ENCODE measurements around the gene BCAS3.

The BCAS3 gene

DNA sequence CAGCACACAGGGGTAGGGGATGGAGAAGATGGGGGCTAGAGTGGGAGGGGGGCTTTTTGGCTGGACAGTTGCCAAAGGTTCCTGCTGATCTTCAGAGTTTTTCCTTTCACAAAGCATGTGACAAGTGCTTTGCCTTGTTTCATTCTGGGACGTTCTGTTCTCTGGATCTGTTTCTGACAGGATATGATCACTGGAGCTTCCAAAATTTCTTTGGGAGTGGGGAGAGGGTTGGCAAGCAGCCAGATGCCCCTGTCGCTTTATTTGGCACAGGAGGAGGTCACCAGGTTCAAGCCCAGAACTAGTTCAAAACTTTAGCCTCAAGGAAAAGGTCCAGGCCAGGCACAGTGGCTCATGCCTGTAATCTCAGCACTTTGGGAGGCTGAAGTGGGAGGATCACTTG, 653.5 kb downstream of the BCAS3 start:
- DNase-seq = no peak

DNA sequence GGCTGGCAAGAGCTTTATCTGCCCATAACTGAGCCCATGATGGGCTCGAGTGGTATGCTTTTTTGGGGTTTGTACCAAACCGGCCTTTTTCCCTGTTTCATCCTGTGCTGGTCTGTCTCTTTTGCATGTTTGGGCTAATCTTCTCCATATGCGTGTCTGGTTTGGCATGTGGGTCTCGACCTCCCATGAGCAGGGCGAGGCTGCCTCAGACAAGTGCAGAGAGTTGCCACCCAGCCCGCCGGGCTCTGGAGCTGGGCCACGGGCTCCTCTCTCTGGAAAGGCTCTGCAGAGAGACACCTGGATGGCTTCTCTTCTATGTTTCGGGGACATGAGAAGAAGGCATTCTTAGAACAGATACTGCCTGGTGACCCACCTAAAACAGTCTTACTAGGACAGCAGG, 654.2 kb downstream of the BCAS3 start:
- DNase-seq = no peak

DNA sequence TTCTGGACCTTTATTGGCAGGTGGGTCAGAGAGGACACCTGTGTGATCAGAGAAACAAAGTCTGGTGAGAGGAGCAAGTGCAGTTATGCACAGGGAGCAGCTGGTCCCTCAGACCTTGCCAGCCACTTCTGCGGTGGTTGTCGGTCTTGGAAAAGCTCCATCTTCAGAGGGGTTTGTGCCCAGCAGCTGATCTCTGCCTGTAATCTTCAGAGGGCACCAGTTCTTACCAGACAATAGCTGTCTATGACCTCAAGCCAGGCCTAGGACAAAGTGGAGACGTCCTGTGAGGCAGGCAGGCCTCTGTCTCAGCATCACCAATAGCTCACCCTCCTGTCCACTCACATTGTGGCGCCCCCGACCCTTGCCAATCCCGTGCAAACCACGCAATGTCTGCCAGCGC, 655.5 kb downstream of the BCAS3 start:
- no peak for DNase-seq

DNA sequence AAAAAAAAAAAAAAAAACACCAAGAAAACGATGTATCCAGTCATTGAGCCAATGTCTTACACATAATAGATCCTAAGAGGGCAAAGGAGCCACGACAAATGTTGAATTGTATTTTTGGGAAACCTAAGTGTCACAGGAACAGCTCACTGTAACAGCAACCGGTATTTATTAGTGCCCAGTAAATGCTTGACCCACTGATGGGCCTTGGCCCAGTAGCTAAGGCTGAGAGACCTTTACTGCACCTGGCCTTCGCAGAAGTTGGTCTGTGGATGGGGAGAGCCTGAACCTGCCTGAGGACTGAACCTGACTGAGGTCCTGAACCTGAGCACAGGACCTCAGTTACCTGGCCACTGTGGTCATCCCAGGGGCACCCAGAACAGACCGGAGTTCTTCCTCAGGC, 657.0 kb downstream of the BCAS3 start:
- DNase-seq = no peak

DNA sequence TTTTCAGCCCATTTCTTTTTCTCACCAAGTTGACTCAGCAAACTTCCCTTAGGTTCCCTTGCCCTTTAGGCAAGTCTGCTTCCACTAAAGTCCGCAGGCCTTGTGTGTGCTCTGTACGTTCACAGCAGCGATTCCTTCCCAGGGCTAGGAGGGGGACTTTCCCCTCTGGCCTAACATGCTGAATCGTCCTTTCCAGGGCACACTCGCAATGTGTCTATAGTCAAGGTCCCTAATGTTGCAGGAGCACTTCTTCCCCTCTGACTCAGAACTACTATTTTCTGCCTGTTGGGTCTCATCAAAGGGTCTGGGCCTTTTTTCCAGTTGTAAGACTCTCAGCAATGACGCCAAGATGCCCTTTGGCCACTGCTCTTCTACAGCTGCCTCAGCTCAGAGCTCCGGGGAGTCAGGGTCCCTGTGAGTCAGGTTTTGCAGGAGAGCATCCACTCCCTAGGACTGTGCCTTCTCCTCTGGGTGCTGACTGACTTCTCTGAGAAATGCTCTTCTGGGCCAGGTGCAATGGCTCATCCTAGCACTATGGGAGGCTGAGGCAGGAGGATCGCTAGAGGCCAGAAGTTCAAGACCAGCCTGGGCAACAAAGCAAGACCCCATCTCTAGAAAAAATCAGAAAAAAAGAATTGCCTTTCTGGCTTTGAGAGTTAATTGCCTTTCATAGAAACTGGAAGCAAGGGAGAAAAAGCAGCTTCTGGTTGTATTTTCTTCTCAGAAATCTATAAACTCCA, 657.6 kb downstream of the BCAS3 start:
- peak; percentile 81 for DNase-seq

DNA sequence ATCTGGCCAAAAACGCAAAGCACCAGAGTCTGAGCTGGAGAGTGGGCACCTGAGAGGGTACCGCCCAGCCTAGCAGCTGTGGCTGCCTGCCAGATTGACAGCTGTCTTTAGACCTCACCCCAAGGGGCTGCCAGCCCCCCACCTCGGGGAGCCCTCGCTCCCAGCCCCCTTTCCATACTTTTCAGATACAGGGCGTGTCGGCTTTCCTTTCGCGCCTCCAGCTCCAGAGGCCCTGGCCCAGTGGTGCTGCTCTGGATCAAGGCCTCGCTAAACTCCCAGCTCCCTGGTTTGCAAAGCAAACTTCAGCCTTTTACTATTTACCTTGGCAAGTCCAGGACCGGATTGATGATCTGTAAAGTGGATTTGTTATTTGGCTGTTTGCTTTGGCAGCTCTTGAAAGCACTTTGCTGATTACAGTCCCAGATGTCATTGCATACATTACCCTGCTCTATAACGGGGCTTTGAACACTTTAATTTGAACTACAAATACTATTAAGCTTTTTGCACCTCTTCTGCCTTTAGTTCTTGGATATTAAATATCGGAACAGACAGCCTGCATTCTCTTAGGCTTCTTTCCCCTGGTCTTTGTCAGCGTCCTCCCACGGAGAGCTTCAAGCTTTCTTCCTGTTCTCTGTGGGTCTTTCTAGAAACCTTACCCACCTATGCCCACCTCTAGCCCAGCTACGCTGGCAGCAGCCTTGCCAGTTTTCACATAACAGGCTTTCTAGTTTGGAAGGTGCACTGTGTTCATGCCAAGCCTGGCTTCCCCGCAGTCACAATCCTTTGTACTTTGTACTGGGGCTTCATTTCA, 658.4 kb downstream of the BCAS3 start:
- DNase-seq = no peak

DNA sequence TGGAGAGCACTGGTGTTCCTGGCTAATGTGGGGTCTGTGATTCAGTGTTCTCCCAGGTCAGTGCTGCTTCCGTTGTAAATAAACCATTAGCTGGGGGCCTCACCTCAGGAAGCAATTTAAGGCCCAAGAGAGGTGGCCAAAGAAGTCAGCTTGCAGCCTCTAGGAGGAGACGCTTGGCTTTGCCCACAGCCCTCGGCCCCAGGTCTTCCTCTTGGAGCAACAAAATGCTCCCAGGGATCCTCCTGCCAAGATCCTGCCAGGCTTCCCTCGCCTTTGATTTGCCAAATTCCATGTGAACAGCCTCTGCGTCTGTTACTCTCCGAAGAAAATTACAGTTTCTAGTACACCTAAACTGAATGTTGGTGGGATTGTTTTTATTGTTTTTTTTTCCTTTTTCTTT, 659.6 kb downstream of the BCAS3 start:
- peak; percentile 72 for DNase-seq

DNA sequence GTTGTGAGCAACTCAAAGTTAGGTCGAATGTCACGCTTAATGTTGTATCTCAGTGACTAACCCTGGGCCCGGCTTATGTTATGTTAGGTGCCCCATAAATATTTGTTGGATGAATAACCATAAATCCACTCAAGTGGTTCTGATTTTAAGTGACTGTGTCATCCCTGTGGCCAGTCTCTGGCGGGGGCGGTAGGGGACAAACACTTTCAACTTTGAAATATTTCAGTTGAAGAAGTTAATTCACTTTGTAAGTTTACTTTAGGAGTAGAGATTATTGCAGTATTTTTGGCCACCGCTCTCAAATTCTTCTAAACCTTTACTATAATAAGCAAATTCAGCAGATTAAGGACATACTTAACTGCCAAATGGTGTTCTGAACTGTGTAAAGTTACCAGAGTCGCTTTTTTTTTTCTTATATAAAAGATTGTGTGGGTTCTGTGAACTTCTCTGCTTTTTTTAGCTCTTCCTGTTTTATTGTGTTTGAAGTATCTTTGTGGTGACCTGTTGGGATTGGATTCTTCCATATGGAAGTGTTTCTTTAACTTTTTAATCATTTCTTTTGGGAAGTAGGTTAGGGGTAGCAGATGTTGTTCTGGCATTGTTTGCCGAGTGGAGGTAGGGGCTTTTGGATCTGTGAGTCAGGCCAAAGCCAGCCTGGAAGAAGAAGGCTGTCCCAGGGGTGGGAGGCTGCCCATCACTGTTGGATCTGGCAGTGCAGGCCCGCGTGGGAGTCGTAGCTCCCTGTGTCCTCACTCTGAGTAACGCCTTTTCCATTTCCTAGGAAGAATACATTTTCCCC, 660.5 kb downstream of the BCAS3 start:
- DNase-seq = no peak

DNA sequence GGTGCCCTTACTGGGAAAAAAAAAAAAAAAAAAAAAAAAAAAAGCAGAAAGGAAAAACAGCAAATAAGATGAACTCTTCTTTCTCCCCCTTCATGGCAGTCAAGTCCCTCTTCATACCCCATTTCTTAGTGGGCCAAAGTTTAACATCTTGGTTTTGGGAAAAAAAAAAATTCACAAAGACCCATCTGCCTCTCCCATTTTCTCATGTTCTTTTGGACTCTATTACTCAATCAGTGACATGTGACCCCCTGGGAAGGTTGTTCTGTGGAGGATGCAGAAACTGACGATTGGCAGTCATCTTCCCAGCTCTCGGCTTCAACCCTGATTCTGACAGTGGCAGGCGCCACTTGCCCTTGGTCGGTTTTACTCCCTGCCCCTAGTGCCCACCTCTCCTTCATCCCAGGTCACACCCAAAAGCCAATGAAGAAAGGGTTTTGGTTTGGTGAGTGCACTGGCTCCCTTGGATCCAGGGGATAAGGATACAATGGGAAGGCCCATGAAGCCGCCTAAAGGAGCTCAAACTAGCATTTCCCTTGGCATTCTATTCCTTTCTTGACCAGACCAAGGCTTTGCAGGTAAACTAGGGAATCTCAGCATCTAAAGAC, 661.3 kb downstream of the BCAS3 start:
- no peak for DNase-seq

DNA sequence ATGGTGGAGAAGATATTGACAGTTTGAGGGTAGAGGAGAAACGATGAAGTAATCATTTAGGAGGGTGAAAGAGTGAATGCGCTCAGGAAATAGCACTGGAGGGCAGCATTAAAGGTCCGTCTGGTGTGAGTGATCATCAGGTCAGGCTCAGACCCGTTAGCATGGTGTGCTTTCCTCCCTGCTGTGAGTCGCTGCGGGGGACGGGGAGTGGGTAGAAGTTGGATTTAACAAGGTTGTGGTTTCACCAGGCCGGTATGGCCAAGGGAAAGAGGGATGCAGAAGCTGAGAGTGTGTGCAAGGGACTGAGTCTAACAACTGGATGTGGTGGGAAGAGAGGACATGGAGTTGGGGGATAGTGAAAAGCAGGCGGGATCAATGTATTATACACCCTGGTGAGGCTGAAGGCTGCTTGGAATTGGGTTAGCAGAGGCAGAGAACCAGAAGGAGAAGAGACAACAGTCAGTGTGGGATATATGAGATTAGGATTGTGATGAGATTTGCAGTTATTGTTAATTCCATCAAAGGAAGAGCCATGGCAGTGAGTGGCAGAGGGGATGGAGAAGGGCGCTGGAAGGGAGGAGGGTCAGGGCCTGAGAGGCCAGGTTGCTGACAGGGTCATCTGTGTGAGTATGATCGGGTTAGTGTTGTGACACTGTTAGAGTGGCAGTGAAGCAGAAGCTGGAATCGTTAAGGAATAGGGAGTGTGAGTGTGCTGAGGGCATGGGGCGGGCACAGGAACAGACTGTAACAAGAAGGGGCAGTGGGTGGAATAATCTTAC, 663.0 kb downstream of the BCAS3 start:
- peak; percentile 80 for DNase-seq

DNA sequence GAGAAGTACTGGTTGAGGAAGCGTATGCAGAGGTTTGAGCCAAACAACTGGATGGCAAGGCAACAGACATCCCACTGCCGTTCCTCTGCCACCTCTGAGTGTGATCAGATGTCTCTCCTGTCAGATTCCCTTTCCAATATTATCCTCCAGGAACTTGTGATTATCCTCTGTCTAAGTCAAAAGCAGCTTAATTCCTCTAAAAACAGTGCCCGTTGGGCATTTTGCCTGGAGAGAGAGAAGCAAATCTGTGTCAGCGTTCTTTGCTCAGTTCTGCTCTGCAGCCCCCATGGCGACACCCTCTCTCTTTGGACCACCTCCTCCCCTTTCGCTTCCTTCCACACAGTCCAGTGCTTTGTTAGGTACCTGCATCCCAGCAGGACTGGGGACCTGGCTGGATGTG, 665.9 kb downstream of the BCAS3 start:
- DNase-seq = no peak

DNA sequence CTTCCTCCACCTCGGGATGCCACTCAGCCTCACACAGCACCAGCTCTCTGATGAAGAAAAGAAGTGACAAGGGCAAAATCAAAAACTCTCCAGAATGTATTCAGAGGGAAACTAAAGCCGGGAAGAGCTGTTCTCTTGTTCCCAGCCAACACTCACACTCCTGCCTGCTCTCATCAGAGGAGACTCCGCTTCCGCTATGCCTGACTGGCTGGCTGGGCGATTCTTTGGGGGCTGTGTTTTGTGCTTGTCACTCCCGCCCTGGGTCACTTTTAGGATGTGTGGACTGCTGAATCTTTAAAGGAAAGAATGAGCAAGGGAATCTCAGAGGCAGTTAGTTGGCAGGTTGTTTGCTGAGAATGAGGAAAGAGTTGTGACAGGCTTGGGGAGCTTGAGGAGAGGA, 667.4 kb downstream of the BCAS3 start:
- no peak for DNase-seq

DNA sequence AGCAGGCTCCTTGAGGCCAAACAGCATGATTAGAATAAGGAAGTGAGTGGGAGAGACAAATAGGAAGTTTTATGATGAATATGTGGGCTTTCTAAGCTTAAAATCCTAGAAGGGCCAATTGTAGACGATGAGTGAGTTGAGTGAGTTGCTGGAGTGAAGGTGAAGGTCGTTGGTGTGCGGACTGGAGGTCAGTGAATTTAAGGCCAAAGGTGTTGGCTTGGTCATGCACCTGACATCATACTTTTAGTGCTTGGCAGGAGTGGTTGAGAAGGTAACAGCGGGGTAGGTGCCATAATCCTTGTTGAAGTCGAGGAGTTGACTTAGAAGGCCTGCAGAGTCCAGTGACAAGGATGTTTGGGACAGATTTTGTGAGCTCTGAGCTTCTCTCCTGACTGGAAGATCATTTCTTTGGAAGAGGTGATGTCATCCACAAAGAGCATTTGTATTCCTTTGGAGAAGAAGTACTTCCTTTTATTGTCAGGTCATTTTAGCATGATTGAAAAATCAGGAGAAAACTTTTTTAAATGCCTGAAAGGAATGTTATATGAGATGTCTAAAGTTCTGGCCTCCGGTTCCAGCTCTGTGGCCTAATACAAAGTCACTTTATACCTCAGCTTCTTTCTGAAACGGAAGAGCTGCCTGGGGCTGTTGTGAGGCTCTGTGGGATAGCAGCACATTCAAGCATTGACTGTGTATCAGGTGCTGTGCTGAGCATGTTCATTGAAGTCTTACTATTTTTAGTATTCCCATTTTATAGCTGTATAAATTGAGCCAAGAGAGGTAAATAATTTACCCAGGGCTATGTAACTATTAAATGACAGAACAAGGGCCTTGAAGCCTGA, 668.4 kb downstream of the BCAS3 start:
- DNase-seq = no peak

DNA sequence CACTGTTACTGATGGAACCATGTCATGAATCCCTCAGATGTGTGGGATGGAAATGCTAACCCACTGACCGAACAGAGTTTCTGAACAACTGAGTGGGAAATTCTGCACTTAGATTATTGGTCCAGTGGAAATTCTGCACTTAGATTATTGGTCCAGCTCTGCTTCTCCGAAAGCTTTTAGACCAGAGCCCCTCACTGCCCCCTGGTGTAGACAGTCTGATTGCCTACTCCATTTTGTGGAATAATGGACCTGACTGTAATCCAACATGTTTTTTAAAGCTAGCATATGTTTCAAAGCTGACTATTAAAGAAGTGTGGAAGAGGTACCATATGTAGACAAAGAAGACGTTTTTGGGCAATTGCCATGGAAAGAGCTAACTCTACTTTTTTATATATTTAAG, 671.7 kb downstream of the BCAS3 start:
- DNase-seq = no peak

DNA sequence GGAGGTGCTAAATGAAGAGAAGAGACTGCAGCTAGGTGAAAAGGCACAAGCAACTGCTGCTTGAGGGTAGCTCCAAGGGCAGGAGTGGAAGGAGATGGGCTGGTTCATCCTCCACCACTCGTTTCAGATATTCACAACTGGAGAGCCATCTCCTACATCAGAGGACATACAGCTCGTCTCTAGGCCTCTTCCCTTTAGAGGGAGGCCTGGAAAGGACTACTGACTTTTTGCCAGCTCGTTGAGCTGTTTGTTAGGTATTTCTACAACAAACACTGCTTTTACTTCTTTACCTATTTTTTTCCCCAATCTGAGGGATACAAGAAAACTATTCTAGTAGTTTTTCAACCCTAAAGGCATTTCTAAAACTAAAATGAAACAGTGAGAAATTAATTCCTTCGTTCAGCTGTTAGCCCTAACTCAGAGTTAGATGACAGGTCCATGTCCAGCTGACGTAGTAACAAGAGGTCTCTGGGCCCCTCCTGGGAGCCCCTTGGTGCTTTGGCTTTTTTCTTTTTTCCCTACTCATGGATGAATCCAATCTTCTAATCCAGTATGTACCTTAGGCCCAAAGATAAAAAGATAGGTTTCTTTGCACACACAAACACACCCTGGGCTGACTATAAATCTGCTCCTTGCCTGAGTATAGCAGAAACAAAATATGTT, 674.2 kb downstream of the BCAS3 start:
- no peak for DNase-seq

DNA sequence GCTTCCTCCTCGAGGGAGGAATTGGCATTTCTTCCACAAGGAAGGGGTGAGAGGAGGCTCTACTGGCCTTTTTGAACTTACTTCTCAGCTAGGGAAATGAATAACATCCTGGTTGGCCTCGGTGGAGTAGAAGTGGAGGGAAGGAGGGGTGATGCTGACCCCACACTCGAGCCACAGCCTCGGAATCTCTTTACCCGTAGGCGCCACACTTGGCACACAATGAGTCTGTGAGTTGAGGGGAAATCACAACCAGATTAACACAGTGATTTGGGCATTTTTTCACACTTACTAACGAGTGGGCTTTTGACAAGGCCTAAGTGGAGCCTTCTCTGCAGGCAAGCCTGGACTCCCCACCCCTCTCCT, 674.7 kb downstream of the BCAS3 start:
- no peak for DNase-seq

DNA sequence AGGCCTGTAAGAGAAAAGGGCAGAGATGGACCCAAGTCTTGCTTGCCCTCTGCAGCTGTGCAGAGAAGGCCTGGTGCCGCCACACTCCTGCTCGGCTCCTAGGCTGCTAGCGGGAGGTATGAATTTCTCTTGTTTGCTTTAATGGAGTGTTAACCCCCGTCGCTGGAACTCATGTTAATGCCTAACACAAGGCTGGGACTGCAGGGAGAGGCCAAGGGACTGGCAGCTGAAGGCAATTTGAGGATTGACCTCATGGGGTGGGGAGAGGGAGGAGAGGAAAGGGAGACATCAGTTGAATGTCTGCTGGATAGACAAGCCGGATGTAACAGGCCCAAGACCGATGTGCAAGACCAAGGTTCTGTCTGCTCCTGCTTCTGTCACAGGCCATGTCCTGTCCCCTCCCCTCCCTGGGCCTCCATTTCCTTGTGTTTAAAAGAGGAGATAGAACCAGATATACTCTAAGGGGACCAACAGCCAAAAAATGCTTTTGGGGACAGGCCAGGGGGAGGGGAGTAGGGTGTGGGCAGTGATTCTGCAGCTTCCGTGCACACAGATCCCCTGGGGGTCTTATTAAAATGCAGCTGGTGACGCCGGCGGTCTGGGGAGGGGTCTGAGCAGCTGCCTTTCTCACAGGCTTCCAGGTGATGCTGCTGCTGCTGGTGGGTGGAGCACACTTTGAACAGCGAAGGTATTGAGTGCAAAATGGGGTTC, 675.3 kb downstream of the BCAS3 start:
- no peak for DNase-seq

DNA sequence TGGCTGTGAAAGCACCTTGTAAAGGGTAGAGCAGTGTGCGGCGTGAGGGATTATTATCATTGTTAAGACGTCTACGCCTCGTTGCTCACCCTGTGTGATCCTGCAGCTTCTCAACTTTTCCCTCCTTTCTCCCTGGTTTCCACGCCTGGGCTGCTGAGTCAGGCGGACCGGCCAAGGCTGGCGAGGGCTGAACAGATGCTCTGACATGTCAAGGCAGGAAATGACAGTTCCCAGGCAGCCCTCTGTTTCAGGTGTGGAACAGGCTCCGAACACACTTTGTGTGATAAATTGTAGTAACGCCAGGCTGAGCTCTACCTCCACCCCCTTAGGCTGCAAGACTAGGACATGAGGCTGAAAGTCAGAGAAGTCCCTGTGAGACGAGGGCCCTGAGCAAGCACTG, 676.0 kb downstream of the BCAS3 start:
- peak; percentile 71 for DNase-seq

DNA sequence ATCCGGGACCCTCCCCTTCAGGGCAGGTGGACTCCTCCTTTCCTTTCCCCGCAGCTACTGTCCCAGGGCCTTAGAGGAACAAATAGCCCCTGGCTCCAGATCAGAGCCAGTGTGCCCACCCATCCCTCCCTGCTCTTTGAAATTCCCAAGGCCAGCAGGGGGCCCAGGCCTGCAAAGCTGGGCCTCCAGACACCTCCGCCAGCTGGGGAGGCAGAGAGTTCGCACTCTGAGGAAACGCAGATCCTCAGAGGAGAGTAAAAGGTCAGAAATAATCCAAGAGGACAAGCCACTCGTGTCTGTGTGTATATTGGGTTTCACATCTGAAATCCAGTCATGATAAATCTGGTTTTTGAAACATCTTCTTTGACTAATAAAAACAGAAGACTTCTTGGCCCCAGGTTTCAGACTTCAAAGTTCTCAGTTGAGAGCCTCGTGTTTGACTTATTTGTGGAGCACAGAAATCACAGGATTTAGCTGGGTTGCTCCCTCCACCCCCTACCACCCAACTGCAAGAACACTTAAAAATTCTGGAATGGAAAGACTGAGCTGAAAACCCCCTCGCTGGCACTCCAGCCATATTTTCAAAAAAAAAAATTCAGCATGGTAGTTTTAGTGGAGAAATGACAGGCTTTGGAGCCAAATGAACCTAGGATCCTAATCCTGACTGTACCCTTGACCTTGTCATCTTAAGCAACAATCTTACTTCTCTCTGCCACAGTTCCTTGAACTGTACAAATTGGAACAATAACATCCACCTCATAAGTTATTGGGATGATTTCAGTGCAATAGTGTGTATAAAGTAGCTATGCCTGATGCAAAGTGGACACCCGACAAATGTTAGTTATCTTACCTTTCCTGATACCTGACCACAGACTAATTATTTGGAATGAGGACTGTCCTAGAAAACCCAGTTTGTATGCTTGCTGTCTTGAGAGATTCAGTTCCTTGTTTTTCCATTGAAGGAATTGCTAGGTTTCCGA, 677.5 kb downstream of the BCAS3 start:
- DNase-seq = no peak
